ENCODE data around the gene GRIK5. TPM values are rescaled to one million over a fixed set of nuclear protein-coding genes. Genes with fewer than 3 reads are reported as not detected.

The GRIK5 gene
- total RNA-seq, 1 experiment from 2014 or later = 0.61 TPM

DNA sequence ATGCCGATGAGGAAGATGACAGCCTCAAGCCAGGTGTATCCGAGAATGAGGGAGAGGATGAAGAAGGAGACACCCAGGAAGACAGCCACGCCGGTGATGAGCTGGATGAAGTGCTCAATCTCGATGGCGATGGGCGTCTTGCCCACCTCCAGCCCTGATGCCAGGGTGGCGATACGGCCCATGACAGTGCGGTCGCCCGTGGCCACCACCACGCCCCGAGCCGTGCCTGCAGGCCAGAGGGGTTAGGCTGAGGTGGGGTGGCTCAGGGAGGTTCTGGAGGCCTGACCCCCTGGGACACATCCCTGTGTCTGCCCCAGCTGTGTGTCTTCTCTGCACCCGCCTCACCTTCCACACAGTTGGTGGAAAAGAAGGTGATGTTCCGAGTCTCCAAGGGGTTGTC, 85.0 kb downstream of the GRIK5 start:
- DNase-seq = no peak
- no peak overlapping the region for H3K27ac Mint-ChIP-seq (ENCODE audit: unreplicated experiment)
- no peaks in the 10 kb centered on the region for H3K4me1 Mint-ChIP-seq (ENCODE audit: low read depth, unreplicated experiment)
- H3K27me3 Mint-ChIP-seq (ENCODE audit: unreplicated experiment) = peaks cover 49% of the 10 kb centered on the region
- H3K9me3 Mint-ChIP-seq (ENCODE audit: low read depth, unreplicated experiment) = no peaks in the 10 kb centered on the region
- CTCF ChIA-PET = interaction anchor here (0.7 kb wide), 1 partner anchor 22 kb away, joined by 4 read pairs; no protein-coding TSS in a partner anchor
- no peak overlapping the region for H3K4me3 Mint-ChIP-seq (ENCODE audit: low read depth, unreplicated experiment)
- no peaks in the 10 kb centered on the region for H3K36me3 Mint-ChIP-seq (ENCODE audit: insufficient read depth, unreplicated experiment)
- BruUV-seq (replicated peaks) = no TSS peak
- intact Hi-C loops (cut with micrococcal nuclease; ENCODE audit: unreplicated experiment) = no loop called here
- TF ChIP-seq, protein P1, sequence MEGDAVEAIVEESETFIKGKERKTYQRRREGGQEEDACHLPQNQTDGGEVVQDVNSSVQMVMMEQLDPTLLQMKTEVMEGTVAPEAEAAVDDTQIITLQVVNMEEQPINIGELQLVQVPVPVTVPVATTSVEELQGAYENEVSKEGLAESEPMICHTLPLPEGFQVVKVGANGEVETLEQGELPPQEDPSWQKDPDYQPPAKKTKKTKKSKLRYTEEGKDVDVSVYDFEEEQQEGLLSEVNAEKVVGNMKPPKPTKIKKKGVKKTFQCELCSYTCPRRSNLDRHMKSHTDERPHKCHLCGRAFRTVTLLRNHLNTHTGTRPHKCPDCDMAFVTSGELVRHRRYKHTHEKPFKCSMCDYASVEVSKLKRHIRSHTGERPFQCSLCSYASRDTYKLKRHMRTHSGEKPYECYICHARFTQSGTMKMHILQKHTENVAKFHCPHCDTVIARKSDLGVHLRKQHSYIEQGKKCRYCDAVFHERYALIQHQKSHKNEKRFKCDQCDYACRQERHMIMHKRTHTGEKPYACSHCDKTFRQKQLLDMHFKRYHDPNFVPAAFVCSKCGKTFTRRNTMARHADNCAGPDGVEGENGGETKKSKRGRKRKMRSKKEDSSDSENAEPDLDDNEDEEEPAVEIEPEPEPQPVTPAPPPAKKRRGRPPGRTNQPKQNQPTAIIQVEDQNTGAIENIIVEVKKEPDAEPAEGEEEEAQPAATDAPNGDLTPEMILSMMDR (IDR thresholded peaks at IDR 0.05; ENCODE audit: unreplicated experiment) = no peak

DNA sequence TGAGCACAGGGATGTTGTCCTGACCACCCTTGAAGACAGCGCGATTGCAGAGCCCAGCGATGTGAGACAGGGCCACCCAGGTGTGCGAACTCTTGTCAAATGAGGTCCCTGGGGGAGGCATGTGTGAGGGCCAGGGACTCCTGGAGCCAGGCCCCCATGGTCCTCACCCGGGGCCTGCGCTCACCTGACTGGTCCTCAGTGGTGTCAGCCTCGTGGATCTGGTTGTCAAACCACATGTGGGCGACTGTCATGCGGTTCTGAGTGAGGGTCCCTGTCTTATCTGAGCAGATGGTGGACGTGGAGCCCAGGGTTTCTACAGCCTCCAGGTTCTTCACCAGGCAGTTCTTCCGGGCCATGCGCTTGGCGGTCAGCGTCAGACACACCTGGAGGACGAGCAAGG, 88.3 kb downstream of the GRIK5 start:
- Mint-ChIP-seq H3K4me3 (ENCODE audit: low read depth, unreplicated experiment) (no peak overlapping the region), H3K4me1 (ENCODE audit: low read depth, unreplicated experiment) (no peaks in the 10 kb centered on the region), H3K27me3 (ENCODE audit: unreplicated experiment) (peaks cover 81% of the 10 kb centered on the region), H3K27ac (ENCODE audit: unreplicated experiment) (no peak overlapping the region), H3K9me3 (ENCODE audit: low read depth, unreplicated experiment) (no peaks in the 10 kb centered on the region), H3K36me3 (ENCODE audit: insufficient read depth, unreplicated experiment) (no peaks in the 10 kb centered on the region)
- CTCF ChIA-PET = no interaction called here
- DNase-seq = no peak
- BruUV-seq (replicated peaks) = no TSS peak
- intact Hi-C loops (cut with micrococcal nuclease; ENCODE audit: unreplicated experiment) = no loop called here
- TF ChIP-seq, protein P1 (IDR thresholded peaks at IDR 0.05; ENCODE audit: unreplicated experiment) = no peak

DNA sequence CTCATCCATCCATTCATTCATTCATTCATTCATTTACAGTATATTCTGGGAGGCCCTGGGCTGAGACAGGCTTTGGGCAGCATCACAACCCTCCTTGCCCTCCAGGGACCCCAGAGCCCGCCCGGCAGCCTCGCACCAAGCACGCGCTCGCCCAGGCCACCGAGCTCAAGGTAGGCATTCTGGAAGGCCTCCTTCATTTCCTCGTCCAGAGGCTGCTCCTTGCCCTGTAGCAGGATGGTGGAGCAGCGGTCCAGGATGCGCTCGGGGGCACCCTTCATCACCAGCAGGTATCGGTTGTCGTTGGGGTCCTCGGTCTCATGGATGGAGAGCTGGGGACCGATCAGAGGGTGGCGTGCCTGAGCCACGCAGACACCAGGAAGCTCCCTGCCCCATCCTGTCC, 91.5 kb downstream of the GRIK5 start:
- no peak overlapping the region for H3K27ac Mint-ChIP-seq (ENCODE audit: unreplicated experiment)
- no peak overlapping the region for H3K4me3 Mint-ChIP-seq (ENCODE audit: low read depth, unreplicated experiment)
- H3K36me3 Mint-ChIP-seq (ENCODE audit: insufficient read depth, unreplicated experiment) = no peaks in the 10 kb centered on the region
- no TSS peak for BruUV-seq (replicated peaks)
- intact Hi-C loops (cut with micrococcal nuclease; ENCODE audit: unreplicated experiment) = no loop called here
- no peaks in the 10 kb centered on the region for H3K9me3 Mint-ChIP-seq (ENCODE audit: low read depth, unreplicated experiment)
- CTCF ChIA-PET = interaction anchor here (0.7 kb wide), 1 partner anchor 29 kb away, joined by 3 read pairs; no protein-coding TSS in a partner anchor
- peaks cover 85% of the 10 kb centered on the region for H3K27me3 Mint-ChIP-seq (ENCODE audit: unreplicated experiment)
- H3K4me1 Mint-ChIP-seq (ENCODE audit: low read depth, unreplicated experiment) = no peaks in the 10 kb centered on the region
- no peak for DNase-seq
- TF ChIP-seq, protein P1 (IDR thresholded peaks at IDR 0.05; ENCODE audit: unreplicated experiment) = no peak

DNA sequence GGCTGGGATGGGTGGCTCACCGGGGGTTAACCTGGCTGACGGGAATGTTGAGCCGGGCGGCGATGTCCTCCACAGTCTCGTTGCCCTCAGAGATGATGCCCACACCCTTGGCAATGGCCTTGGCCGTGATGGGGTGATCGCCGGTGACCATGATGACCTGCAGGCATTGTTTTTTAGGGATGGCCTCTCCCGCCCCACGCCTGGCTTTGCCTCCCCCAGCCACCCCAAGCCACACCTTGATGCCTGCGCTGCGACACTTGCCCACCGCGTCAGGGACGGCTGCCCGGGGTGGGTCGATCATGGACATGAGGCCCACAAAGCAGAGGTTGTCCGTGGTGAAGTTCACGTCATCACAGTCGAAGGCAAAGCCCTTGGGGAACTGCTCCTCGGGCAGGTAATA, 92.1 kb downstream of the GRIK5 start:
- Mint-ChIP-seq H3K9me3 (ENCODE audit: low read depth, unreplicated experiment) (no peaks in the 10 kb centered on the region), H3K4me3 (ENCODE audit: low read depth, unreplicated experiment) (no peak overlapping the region), H3K27me3 (ENCODE audit: unreplicated experiment) (peaks cover 87% of the 10 kb centered on the region), H3K4me1 (ENCODE audit: low read depth, unreplicated experiment) (no peaks in the 10 kb centered on the region), H3K36me3 (ENCODE audit: insufficient read depth, unreplicated experiment) (no peaks in the 10 kb centered on the region), H3K27ac (ENCODE audit: unreplicated experiment) (no peak overlapping the region)
- BruUV-seq (replicated peaks) = no TSS peak
- intact Hi-C loops (cut with micrococcal nuclease; ENCODE audit: unreplicated experiment) = no loop called here
- CTCF ChIA-PET = no interaction called here
- no peak for DNase-seq
- TF ChIP-seq, protein P1 (IDR thresholded peaks at IDR 0.05; ENCODE audit: unreplicated experiment) = no peak
